ENCODE data around the gene SREBF2.

GRCh38 chr22:41952713-41953112, 119.8 kb downstream of the SREBF2 start:
- TF ChIP-seq POLR2AphosphoS5 (IDR thresholded peaks at IDR 0.05; ENCODE audit: low read depth, low read length) (no peak), TCF12 (IDR thresholded peaks at IDR 0.05; ENCODE audit: low read depth, low read length) (no peak), PHF8 (conservative IDR thresholded peaks at IDR 0.05; ENCODE audit: low read depth, low read length) (no peak), EZH2 (IDR thresholded peaks at IDR 0.05; ENCODE audit: low read depth, low read length, severe bottlenecking) (no peak), CREB1 (IDR thresholded peaks at IDR 0.05) (no peak), ATF2 (IDR thresholded peaks at IDR 0.05; ENCODE audit: low read length) (no peak), CBX5 (IDR thresholded peaks at IDR 0.05; ENCODE audit: low read depth, low read length) (no peak), SP4 (IDR thresholded peaks at IDR 0.05; ENCODE audit: low read length) (no peak), CBX8 (IDR thresholded peaks at IDR 0.05; ENCODE audit: borderline replicate concordance, low read depth, low read length) (no peak), POLR2A (IDR thresholded peaks at IDR 0.05; ENCODE audit: control extremely low read depth in 1 of 2, low read depth in 2 of 2, low read length in 2 of 2) (no peak)
- TF ChIP-seq, protein P1, sequence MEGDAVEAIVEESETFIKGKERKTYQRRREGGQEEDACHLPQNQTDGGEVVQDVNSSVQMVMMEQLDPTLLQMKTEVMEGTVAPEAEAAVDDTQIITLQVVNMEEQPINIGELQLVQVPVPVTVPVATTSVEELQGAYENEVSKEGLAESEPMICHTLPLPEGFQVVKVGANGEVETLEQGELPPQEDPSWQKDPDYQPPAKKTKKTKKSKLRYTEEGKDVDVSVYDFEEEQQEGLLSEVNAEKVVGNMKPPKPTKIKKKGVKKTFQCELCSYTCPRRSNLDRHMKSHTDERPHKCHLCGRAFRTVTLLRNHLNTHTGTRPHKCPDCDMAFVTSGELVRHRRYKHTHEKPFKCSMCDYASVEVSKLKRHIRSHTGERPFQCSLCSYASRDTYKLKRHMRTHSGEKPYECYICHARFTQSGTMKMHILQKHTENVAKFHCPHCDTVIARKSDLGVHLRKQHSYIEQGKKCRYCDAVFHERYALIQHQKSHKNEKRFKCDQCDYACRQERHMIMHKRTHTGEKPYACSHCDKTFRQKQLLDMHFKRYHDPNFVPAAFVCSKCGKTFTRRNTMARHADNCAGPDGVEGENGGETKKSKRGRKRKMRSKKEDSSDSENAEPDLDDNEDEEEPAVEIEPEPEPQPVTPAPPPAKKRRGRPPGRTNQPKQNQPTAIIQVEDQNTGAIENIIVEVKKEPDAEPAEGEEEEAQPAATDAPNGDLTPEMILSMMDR (IDR thresholded peaks at IDR 0.05; ENCODE audit: control extremely low read depth in 1 of 3, insufficient read depth in 1 of 3, low read depth in 1 of 3, low read length in 3 of 3) = no peak

Data from H1 (cell line).